SK-N-DZ (cell line): Measurements from ENCODE around the gene KLHDC4.
"Not testable (repeated sequence)": the region's sequence is repeated elsewhere in the genome, so short reads cannot be mapped to it uniquely, and the experiment has no call there.

Source experiments
- DNase-seq: peaks from one replicate; pipeline ENCODE4 v3.0.0-alpha.2; 2015; ENCODE audit warnings: low spot score

The KLHDC4 gene

GRCh38 chr16:87685405-87685755 is 80.4 kb downstream of the KLHDC4 start:
- no peak for DNase-seq

- no peak for DNase-seq
Observed at GRCh38 chr16:87684711-87685404, 80.9 kb downstream of the KLHDC4 start.

- DNase-seq = no peak
Observed at GRCh38 chr16:87684106-87684677, 81.6 kb downstream of the KLHDC4 start.

- no peak for DNase-seq
Observed at GRCh38 chr16:87682852-87683399, 82.9 kb downstream of the KLHDC4 start.

GRCh38 chr16:87681981-87682570 is 83.7 kb downstream of the KLHDC4 start:
- DNase-seq = no peak

- DNase-seq = not testable (repeated sequence)
Observed at GRCh38 chr16:87681051-87681602, 84.7 kb downstream of the KLHDC4 start.

- no peak for DNase-seq
Observed at GRCh38 chr16:87680272-87680644, 85.5 kb downstream of the KLHDC4 start.

GRCh38 chr16:87679593-87680271 is 86.1 kb downstream of the KLHDC4 start:
- no peak for DNase-seq

GRCh38 chr16:87678618-87679017 is 87.2 kb downstream of the KLHDC4 start:
- peak; percentile 52 for DNase-seq

GRCh38 chr16:87677830-87678229 is 88.0 kb downstream of the KLHDC4 start:
- DNase-seq = no peak

- DNase-seq = no peak
Observed at GRCh38 chr16:87675111-87675719, 90.6 kb downstream of the KLHDC4 start.

GRCh38 chr16:87674419-87674818 is 91.4 kb downstream of the KLHDC4 start:
- DNase-seq = no peak

- no peak for DNase-seq
Observed at GRCh38 chr16:87671715-87672270, 94.0 kb downstream of the KLHDC4 start.

- DNase-seq = no peak
Observed at GRCh38 chr16:87671221-87671620, 94.6 kb downstream of the KLHDC4 start.

- DNase-seq = no peak
Observed at GRCh38 chr16:87669672-87670071, 96.1 kb downstream of the KLHDC4 start.

- DNase-seq = no peak
Observed at GRCh38 chr16:87667946-87668345, 97.8 kb downstream of the KLHDC4 start.

- DNase-seq = no peak
Observed at GRCh38 chr16:87667443-87667842, 98.3 kb downstream of the KLHDC4 start.

GRCh38 chr16:87666919-87667318 is 98.9 kb downstream of the KLHDC4 start:
- no peak for DNase-seq

GRCh38 chr16:87665193-87665592 is 100.6 kb downstream of the KLHDC4 start:
- DNase-seq = no peak

- DNase-seq = no peak
Observed at GRCh38 chr16:87664792-87665191, 101.0 kb downstream of the KLHDC4 start.
